T-helper 2 cell (primary cell): ENCODE measurements around the gene OSBPL1A.
A peak's percentile ranks its signal among the peaks of the same experiment; 100 is the strongest.
"Not testable (repeated sequence)": the region's sequence is repeated elsewhere in the genome, so short reads cannot be mapped to it uniquely, and the experiment has no call there.

Experiments
- DNase-seq, 5 experiments: peaks; one replicate each; pipeline versions ENCODE4 v3.0.0 to v3.0.0-alpha.2; 2012 to 2022

Gene OSBPL1A

DNA sequence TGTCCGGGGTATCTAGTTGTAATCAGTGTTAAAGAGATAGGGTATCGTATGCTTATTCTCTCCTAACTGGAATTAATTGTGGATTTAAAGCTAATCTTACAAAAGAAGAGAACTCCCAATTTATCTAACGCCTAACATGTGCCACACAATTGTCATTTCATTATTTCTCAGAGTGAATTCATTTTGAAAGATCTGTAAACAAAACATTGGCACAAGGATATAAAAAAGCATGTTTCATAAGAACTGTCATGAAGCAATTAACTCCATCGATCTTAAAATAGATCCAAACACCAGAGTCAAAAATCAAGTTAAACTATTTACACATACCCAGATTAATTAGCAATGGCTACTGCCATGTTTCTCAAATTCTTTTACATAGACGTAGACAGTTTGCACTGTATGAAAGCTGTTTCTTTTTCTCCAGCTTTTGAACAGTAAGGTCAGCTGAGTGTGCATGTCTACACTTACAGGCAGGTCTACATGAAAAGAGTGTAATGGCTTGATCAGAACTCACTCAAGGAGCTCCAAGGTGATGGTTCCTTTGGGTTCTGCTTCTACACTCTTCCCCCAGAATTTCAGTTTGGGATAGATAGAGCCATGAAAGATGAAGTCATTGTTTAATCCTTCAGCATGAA, 220.0 kb downstream of the OSBPL1A start:
- no peak for DNase-seq

DNA sequence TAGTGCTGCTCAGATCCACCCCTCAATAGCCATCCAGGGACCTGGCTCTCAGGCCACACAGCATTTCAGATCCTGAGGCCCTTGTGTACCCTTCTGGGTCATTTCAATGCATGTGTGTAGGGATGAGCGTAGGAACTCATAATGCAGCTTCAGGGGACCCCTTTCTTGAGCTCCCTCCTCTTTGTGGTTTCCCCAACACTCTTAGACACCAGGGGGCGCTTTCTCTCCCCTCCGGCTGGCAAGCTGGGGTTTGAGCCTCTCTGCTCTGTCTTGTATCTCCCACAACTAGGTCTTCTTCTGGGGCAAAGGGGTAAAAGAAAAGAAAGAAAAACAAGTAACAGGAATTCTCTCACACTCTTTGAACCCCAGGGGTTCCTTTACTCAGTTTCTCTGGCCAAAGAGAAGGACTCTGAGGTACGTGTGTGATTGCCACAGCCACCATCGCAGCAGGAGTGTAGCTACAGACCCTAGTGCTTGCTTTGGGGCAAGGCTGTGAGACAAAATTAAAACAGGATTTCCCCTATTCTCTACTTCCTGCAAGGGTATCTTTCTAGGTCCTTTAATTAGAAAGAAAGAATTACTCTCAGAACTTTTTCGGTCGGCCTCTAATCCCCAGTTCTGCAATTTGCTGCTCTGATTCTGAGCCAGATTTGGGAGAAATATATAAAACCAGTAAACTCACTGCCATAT, 220.8 kb downstream of the OSBPL1A start:
- DNase-seq = peak in 3 of 5 experiments; percentile 16 to 61 (median 21)

GRCh38 chr18:24173997-24174396, 223.6 kb downstream of the OSBPL1A start:
- DNase-seq = peak in 1 of 5 experiments; percentile 44

DNA sequence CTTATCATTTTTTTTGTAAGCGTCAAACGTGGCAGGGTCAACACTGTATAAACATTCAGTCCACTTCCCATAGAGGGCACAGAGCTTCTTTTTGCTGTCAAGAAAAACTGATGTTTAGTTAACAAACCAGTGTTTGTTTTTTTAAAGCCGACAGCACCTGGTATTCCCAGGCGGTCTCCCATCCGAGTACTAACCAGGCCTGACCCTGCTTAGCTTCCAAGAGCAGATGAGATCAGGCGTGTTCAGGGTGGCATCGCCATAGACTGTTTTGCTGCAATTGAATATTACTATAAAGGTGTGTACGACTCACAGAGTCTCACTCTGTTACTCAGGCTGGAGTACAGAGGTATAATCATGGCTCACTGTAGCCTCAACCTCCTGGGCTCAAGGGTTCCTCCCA, 227.3 kb downstream of the OSBPL1A start:
- DNase-seq = no peak

DNA sequence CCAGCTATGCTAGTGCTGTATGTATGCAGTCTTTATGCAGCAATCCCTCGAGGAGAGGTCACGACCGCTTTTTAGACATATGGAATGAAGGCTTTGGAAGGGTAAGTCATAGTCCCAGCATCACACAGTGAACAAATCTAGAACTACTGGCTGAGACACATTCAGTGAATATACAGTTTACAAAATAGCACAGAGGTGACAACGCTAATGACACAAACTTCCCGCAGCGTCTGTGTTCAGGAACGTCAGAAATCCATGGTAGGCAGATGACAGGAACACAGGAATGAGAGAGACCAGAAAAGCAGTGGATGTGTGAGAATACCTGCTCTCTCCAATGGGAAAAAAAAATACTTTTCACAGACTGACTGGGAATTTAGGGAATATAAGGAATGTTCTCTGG, 229.1 kb downstream of the OSBPL1A start:
- DNase-seq = no peak

DNA sequence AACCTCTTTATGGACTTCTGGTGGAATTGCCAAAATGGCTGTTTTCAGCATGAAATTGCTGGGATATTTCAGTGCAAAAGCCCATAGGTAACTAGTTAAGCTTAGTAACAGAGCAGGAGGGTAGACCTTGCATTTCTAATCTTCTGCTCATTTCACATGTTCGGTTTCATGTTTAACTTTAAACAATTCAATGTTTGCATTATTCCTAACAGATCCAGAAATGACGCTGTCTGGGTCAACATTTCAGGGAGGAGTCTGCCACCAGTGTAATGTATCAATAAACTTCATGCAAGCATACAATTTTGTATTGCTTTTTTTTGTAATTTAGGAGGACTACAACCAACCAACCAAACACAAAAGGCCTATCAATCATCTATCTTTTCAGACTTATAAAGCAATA, 236.3 kb downstream of the OSBPL1A start:
- DNase-seq = no peak

GRCh38 chr18:24160086-24160485, 237.5 kb downstream of the OSBPL1A start:
- no peak for DNase-seq

GRCh38 chr18:24157855-24158254, 239.8 kb downstream of the OSBPL1A start:
- no peak for DNase-seq

DNA sequence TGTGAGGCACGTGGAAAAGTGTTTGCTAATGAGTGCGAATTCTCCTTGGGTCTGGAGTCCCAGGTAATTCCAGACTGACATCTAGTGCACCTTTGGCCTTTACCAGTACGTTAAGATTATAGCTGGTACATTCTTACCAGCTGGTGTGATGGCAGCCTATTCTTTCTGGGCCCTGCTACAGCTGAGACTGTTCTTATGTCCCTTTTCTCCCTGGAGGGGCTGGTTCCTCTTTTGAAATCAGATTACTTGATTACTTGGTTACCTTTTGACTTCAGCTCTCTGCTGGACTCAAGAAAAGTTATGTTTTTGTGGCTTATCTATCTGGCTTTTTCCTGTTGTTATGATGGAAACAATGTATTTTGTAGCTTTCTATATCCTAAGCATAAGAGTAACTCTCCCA, 244.2 kb downstream of the OSBPL1A start:
- DNase-seq = no peak

DNA sequence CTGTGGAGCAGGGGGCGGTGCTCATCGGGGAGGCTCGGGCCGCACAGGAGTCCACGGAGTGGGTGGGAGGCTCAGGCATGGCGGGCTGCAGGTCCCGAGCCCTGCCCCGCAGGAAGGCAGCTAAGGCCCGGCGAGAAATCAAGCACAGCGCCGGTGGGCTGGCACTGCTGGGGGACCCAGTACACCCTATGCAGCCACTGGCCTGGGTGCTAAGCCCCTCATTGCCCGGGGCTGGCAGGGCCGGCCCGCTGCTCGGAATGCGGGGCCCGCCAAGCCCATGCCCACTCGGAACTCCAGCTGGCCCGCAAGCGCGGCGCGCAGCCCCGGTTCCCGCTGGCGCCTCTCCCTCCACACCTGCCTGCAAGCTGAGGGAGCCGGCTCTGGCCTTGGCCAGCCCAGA, 248.0 kb downstream of the OSBPL1A start:
- not testable (repeated sequence) for DNase-seq

DNA sequence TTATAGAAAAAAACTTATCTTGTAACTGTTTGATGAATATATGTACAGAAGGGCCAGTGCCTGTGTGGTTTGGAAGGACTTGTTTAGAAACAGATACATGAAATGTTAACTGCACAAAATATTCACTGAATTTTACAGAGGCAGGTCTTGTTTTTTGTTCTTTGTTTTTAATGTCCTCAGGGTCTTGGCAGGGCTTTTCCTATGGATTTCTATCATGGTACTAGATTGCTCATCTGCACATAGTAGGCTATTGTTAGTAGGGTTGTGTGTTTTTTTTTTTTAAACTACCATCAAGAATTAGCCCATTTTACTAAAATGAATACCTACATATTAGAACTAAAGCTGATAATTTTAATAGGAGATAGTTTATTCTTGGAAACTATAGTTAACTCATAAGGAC, 255.2 kb downstream of the OSBPL1A start:
- DNase-seq = no peak

DNA sequence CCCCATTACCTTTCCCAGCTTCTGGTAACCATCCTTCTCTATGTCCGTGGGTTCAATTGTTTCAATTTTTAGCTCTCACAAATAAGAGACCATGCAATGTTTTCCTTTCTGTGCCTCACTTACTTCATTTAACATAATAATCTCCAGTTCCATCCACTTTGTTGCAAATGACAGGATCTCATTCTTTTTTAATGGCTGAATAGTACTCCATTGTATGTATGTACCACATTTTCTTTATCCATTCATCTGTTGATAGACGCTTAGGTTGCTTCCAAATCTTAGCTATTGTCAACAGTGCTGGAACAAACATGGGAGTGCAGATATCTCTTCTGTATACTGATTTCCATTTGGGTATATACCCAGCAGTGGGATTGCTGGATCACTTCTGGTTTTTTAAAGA, 256.9 kb downstream of the OSBPL1A start:
- DNase-seq = no peak

DNA sequence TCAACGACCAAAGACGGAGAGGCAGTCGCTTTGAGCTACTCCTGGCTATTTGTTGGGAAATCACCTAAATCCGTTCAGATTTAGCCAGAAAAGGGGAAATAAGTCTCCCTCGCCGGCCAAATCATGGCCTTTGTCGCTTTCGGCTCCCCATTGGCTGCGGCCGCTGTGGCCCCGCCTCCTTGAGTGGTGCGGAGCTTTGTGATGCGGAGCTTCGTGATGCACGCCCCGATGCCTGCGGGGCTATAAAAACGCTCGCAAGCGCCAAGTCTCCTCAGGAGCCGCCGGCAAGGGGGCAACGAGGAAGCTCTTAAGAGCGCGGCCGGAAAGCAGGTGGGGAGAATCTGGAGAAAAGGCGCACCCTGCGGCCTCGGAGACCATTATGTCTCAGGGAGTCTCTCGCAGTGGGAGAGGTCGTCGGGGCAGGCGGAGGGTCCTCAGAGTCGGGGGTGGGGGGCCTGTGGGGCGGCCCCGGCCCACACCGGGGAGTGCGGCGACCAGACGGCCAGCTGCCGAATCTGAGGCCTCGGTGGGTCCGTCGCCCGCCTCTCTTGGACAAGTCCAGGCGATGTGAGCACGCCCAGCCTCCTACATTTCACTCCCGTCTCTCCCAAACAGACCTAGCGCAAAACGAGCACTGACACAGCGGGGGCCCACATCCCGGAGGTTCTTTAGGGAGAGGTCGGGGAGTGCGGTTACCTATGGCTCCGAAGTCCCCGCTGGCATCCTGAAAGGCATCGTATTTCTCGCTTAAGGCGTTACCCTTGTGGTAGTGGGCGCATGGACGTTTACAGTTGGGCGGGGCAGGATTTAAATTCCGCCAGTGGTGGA, 258.6 kb downstream of the OSBPL1A start, which contains the start of gene CABYR:
TSS of gene CABYR (plus strand) at position 274 of the 828 bp plus-strand sequence. CDS start 4,053 bp downstream, outside the sequence.
- DNase-seq = peak; percentile 58 to 84 (median 64)

DNA sequence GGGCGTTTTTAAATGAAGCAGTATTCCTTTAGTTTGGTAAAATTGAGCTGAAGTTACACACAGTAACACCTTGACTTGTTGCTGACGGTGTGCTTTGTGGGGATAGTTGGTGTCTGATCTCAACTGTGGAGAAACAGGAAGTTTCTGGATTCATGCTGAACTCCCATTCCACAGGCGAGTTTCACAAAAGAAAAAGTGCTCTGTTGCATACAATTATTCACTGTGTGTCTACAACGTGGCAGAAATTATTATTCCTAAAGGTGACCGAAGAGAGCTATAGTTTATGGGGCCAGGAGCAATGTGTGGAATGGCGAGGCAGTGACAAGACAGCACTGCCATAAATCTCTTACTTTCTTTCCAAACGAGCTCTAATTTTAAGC, 259.2 kb downstream of the OSBPL1A start:
- no peak for DNase-seq

GRCh38 chr18:24136967-24137373, 260.7 kb downstream of the OSBPL1A start:
- peak in 1 of 5 experiments; percentile 78 for DNase-seq

- no peak for DNase-seq
Measured at GRCh38 chr18:24130494-24130893, 267.1 kb downstream of the OSBPL1A start.

DNA sequence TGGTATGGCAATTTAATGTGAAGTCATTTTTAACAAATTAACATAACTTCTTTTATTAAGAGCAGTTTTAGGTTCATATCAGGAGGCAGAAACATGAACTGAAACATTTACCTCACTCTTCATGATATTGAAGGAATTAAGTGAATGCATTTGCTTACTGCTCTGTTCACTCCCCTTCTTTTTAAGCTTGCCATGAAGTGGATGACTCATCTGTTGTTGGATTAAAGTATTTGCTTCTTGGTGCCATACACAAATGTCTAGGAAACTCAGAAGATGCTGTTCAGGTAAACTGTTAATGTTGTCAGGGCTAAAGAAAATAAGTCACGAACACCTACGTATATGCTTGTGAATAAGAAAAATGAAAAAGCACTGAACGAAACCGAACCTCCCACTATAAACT, 268.9 kb downstream of the OSBPL1A start:
- DNase-seq = no peak

- DNase-seq = no peak
Measured at GRCh38 chr18:24127735-24128134, 269.9 kb downstream of the OSBPL1A start.

- no peak for DNase-seq
Measured at GRCh38 chr18:24126155-24126961, 271.3 kb downstream of the OSBPL1A start.

GRCh38 chr18:24121625-24122024, 276.0 kb downstream of the OSBPL1A start:
- DNase-seq = no peak

DNA sequence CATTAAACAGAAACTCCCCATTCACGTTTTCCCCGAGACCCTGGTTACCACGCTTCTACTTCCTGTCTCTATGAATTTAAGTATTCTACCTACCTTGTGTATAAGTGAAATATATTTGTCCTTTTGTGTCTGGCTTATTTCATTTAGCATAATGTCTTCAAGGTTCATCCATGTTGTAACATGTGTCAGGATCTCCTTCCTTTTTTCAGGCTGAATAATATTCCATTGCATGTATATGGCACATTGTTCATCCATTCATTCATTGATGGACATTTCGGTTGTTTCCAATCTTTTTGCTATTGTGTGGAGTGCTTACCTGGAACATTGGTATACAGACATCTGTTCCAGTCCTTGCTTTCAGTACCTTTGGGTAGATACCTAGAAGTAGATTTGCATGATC, 276.9 kb downstream of the OSBPL1A start:
- no peak for DNase-seq

GRCh38 chr18:24118750-24119577, 278.7 kb downstream of the OSBPL1A start:
- peak; percentile 49 to 81 (median 65) for DNase-seq
